ENCODE measurements around the gene LRRC59.

Gene LRRC59

GRCh38 chr17:50362661-50363060 lies 34.7 kb downstream of the LRRC59 start:
- H3K27ac ChIP-seq: no peak overlapping the region
- H3K4me3 ChIP-seq: no peak overlapping the region
- H3K4me1 ChIP-seq: peaks cover 0 to 8% (median 3%) of the 10 kb centered on the region in 4 donors
- DNase-seq: peak in 1 of 2 donors; percentile 27
- no peaks in the 10 kb centered on the region for H3K9me3 ChIP-seq
- intact Hi-C loops (cut with DNase I; ENCODE audit: low total_unique reads): loop anchor here (10.0 kb wide), 1 partner anchor 112 kb away; the partner anchor contains the start of gene RSAD1
- no peak for TF ChIP-seq CTCF (IDR thresholded peaks at IDR 0.05)
- H3K27me3 ChIP-seq: no peaks in the 10 kb centered on the region
- peaks cover 14 to 74% (median 44%) of the 10 kb centered on the region in 3 donors for H3K36me3 ChIP-seq

GRCh38 chr17:50361561-50362480 lies 35.5 kb downstream of the LRRC59 start:
- H3K4me3 ChIP-seq: no peak overlapping the region
- DNase-seq: peak in 1 of 2 donors; percentile 55
- peak overlapping the region in 1 of 2 donors; percentile 41 for H3K27ac ChIP-seq
- intact Hi-C loops (cut with DNase I; ENCODE audit: low total_unique reads): loop anchor here (10.0 kb wide), 1 partner anchor 113 kb away; the partner anchor contains the start of gene RSAD1
- no peaks in the 10 kb centered on the region for H3K27me3 ChIP-seq
- H3K36me3 ChIP-seq: peaks cover 13 to 74% (median 43%) of the 10 kb centered on the region in 3 donors
- peaks cover 0 to 8% (median 3%) of the 10 kb centered on the region in 4 donors for H3K4me1 ChIP-seq
- H3K9me3 ChIP-seq: no peaks in the 10 kb centered on the region
- peak; percentile 56 to 63 for TF ChIP-seq CTCF (IDR thresholded peaks at IDR 0.05)

- H3K27ac ChIP-seq: no peak overlapping the region
- H3K9me3 ChIP-seq: no peaks in the 10 kb centered on the region
- peaks cover 25 to 74% (median 43%) of the 10 kb centered on the region in 3 donors for H3K36me3 ChIP-seq
Measured at GRCh38 chr17:50360486-50361115, 36.7 kb downstream of the LRRC59 start.

GRCh38 chr17:50359998-50360461 lies 37.3 kb downstream of the LRRC59 start:
- no peak overlapping the region for H3K4me3 ChIP-seq
- H3K36me3 ChIP-seq: peaks cover 29 to 74% (median 48%) of the 10 kb centered on the region in 3 donors
- H3K27me3 ChIP-seq: no peaks in the 10 kb centered on the region
- no peaks in the 10 kb centered on the region for H3K9me3 ChIP-seq
- no peak for DNase-seq
- peaks cover 0 to 8% (median 3%) of the 10 kb centered on the region in 4 donors for H3K4me1 ChIP-seq
- TF ChIP-seq CTCF (IDR thresholded peaks at IDR 0.05): no peak
- intact Hi-C loops (cut with DNase I; ENCODE audit: low total_unique reads): loop anchor here (10.0 kb wide), 1 partner anchor 115 kb away; the partner anchor contains the start of gene RSAD1
- no peak overlapping the region for H3K27ac ChIP-seq

More at GRCh38 chr17:50360486-50361115, 36.7 kb downstream of the LRRC59 start:
- no peak for DNase-seq
- H3K4me1 ChIP-seq: peaks cover 0 to 8% (median 3%) of the 10 kb centered on the region in 4 donors
- TF ChIP-seq CTCF (IDR thresholded peaks at IDR 0.05): no peak
- intact Hi-C loops (cut with DNase I; ENCODE audit: low total_unique reads): loop anchor here (10.0 kb wide), 1 partner anchor 114 kb away; the partner anchor contains the start of gene RSAD1
- no peak overlapping the region for H3K4me3 ChIP-seq
- no peaks in the 10 kb centered on the region for H3K27me3 ChIP-seq

GRCh38 chr17:50359005-50359699 lies 38.2 kb downstream of the LRRC59 start:
- H3K36me3 ChIP-seq: peaks cover 29 to 74% (median 57%) of the 10 kb centered on the region in 3 donors

More at GRCh38 chr17:50359005-50359699, 38.2 kb downstream of the LRRC59 start:
- no peak overlapping the region for H3K27ac ChIP-seq
- intact Hi-C loops (cut with DNase I; ENCODE audit: low total_unique reads): no loop called here
- no peaks in the 10 kb centered on the region for H3K9me3 ChIP-seq
- no peak for TF ChIP-seq CTCF (IDR thresholded peaks at IDR 0.05)
- peaks cover 0 to 8% (median 3%) of the 10 kb centered on the region in 4 donors for H3K4me1 ChIP-seq
- peak in 1 of 2 donors; percentile 45 for DNase-seq
- no peak overlapping the region for H3K4me3 ChIP-seq
- H3K27me3 ChIP-seq: no peaks in the 10 kb centered on the region

Measured in tibial artery (tissue), 4 donors.